Activated naive CD8-positive, alpha-beta T cell treated with anti-CD3 and anti-CD28 coated beads, Interleukin-2, amount 10 ng/mL, durations not matched to agents 7 days and 5 days (primary cell): ENCODE measurements around the gene COQ5. TPM values are rescaled to one million over a fixed set of nuclear protein-coding genes. Genes with fewer than 3 reads are reported as not detected.

ENCODE experiments used
- total RNA-seq, 2 experiments: library from RNA; stranded (reverse); gene quantifications; one replicate each; pipeline ENCODE4 v1.2.3, GENCODE V29; 2021

COQ5 gene
- total RNA-seq, 2 experiments from 2014 or later: 24.6 to 25.2 TPM

Other genes with a start within 250 kb of the COQ5 start
- 1,000 to 10,000 TPM; 4,069 to 4,265 TPM for gene RNU4-2, start 237.3 kb downstream of the COQ5 start, total RNA-seq
- 1,000 to 10,000 TPM; 1,307 to 1,401 TPM for gene RNU4-1, start 235.9 kb downstream of the COQ5 start, total RNA-seq
- 1 to 10 TPM; 1.7 to 2.6 TPM for gene SIRT4, start 226.8 kb downstream of the COQ5 start, total RNA-seq
- gene PLA2G1B, start 201.4 kb downstream of the COQ5 start, total RNA-seq: not detected
- gene MSI1, start 160.0 kb downstream of the COQ5 start, total RNA-seq: not detected
- gene COX6A1, start 91.0 kb downstream of the COQ5 start, total RNA-seq: 100 to 1,000 TPM; 248 to 276 TPM
- 10 to 100 TPM; 23.8 to 24.0 TPM for gene TRIAP1, start 82.8 kb downstream of the COQ5 start, total RNA-seq
- gene GATC, start 82.7 kb downstream of the COQ5 start, total RNA-seq: 10 to 100 TPM; 26.4 to 31.3 TPM
- 100 to 1,000 TPM; 164 to 166 TPM for gene SRSF9, start 59.4 kb downstream of the COQ5 start, total RNA-seq
- 100 to 1,000 TPM; 146 to 153 TPM for gene DYNLL1, start 33.0 kb downstream of the COQ5 start, total RNA-seq
- gene RNF10, start 5.2 kb upstream of the COQ5 start, total RNA-seq: 100 to 1,000 TPM; 205 to 216 TPM
- 10 to 100 TPM; 59.4 to 62.3 TPM for gene POP5, start 52.2 kb upstream of the COQ5 start, total RNA-seq
- gene CABP1, start 111.5 kb upstream of the COQ5 start, total RNA-seq: 1 to 10 TPM; 1.4 to 1.7 TPM
- gene MLEC, start 158.0 kb upstream of the COQ5 start, total RNA-seq: 10 to 100 TPM; 64.5 to 76.1 TPM
- gene UNC119B, start 181.3 kb upstream of the COQ5 start, total RNA-seq: 10 to 100 TPM; 19.5 to 23.7 TPM
- gene ACADS, start 196.7 kb upstream of the COQ5 start, total RNA-seq: 10 to 100 TPM; 17.1 to 22.0 TPM